ENCODE measurements around the gene ABCA7.

The ABCA7 gene

GRCh38 chr19:1039646-1040475, at the start of gene ABCA7:
TSS of gene ABCA7 (plus strand) at chr19:1040107. CDS start at chr19:1041362, 1,255 bp downstream.
- Histone ChIP-seq H3K27ac (ENCODE audit: low read depth, low read length) (peak within 1 kb of the TSS; percentile 99), H3K4me3 (ENCODE audit: low read length) (peak within 1 kb of the TSS; percentile 90), H4K20me1 (ENCODE audit: control insufficient read depth, insufficient read depth, low read depth, low read length) (peaks cover 4% of the 10 kb centered on the region; the same call in 1 of the 2 replicates), H3K4me1 (ENCODE audit: control insufficient read depth, low read length) (peaks cover 52% of the 10 kb centered on the region), H3F3A (ENCODE audit: control insufficient read depth, insufficient read depth) (peaks cover 30% of the 10 kb centered on the region), H3K9me2 (replicated peaks; ENCODE audit: control insufficient read depth, low read length) (no peaks in the 10 kb centered on the region), H3K79me2 (ENCODE audit: control insufficient read depth, low read length) (peaks cover 16% of the 10 kb centered on the region), H3K36me3 (ENCODE audit: control insufficient read depth, low read length) (peaks cover 46% of the 10 kb centered on the region), H3K9me3 (ENCODE audit: control insufficient read depth, insufficient read depth, low read length) (no peaks in the 10 kb centered on the region), H3K4me2 (ENCODE audit: low read length) (peak within 1 kb of the TSS; percentile 89), H3K27me3 (ENCODE audit: control insufficient read depth, low read length) (no peaks in the 10 kb centered on the region)
- TF ChIP-seq EZH2phosphoT487 (IDR thresholded peaks at IDR 0.05; ENCODE audit: borderline replicate concordance, low read length) (no peak), CTCF (IDR thresholded peaks at IDR 0.05; ENCODE audit: low read depth, low read length, poor library complexity, severe bottlenecking) (no peak)

- no peak for TF ChIP-seq EZH2phosphoT487 (IDR thresholded peaks at IDR 0.05; ENCODE audit: borderline replicate concordance, low read length)
- no peak for TF ChIP-seq CTCF (IDR thresholded peaks at IDR 0.05; ENCODE audit: low read depth, low read length, poor library complexity, severe bottlenecking)
- Histone ChIP-seq H3K9me3 (ENCODE audit: control insufficient read depth, insufficient read depth, low read length) (peaks cover 4% of the 10 kb centered on the region; the same call in 1 of the 2 replicates), H3K4me3 (ENCODE audit: low read length) (no peak overlapping the region), H3K4me1 (ENCODE audit: control insufficient read depth, low read length) (peaks cover 4% of the 10 kb centered on the region), H3K27me3 (ENCODE audit: control insufficient read depth, low read length) (no peaks in the 10 kb centered on the region), H3K27ac (ENCODE audit: low read depth, low read length) (no peak overlapping the region), H3K79me2 (ENCODE audit: control insufficient read depth, low read length) (peaks cover 7% of the 10 kb centered on the region), H3K36me3 (ENCODE audit: control insufficient read depth, low read length) (peaks cover 65% of the 10 kb centered on the region), H4K20me1 (ENCODE audit: control insufficient read depth, insufficient read depth, low read depth, low read length) (no peaks in the 10 kb centered on the region), H3F3A (ENCODE audit: control insufficient read depth, insufficient read depth) (no peaks in the 10 kb centered on the region; the same call in 1 of the 2 replicates), H3K9me2 (replicated peaks; ENCODE audit: control insufficient read depth, low read length) (no peaks in the 10 kb centered on the region), H3K4me2 (ENCODE audit: low read length) (no peak overlapping the region)
These were observed 49.8 kb upstream of the ABCA7 start for GRCh38 chr19:990119-990571.

GRCh38 chr19:990746-991145, 49.2 kb upstream of the ABCA7 start:
- no peak overlapping the region for H3K4me3 ChIP-seq (ENCODE audit: low read length)
- no peak overlapping the region for H3K27ac ChIP-seq (ENCODE audit: low read depth, low read length)
- H4K20me1 ChIP-seq (ENCODE audit: control insufficient read depth, insufficient read depth, low read depth, low read length) = no peaks in the 10 kb centered on the region
- TF ChIP-seq EZH2phosphoT487 (IDR thresholded peaks at IDR 0.05; ENCODE audit: borderline replicate concordance, low read length) (no peak), CTCF (IDR thresholded peaks at IDR 0.05; ENCODE audit: low read depth, low read length, poor library complexity, severe bottlenecking) (no peak)
- peaks cover 4% of the 10 kb centered on the region; the same call in 1 of the 2 replicates for H3K9me3 ChIP-seq (ENCODE audit: control insufficient read depth, insufficient read depth, low read length)
- H3K4me2 ChIP-seq (ENCODE audit: low read length) = no peak overlapping the region
- H3K79me2 ChIP-seq (ENCODE audit: control insufficient read depth, low read length) = peaks cover under 1% of the 10 kb centered on the region; the same call in 1 of the 2 replicates
- H3K4me1 ChIP-seq (ENCODE audit: control insufficient read depth, low read length) = no peaks in the 10 kb centered on the region
- H3K9me2 ChIP-seq (replicated peaks; ENCODE audit: control insufficient read depth, low read length) = no peaks in the 10 kb centered on the region
- H3K27me3 ChIP-seq (ENCODE audit: control insufficient read depth, low read length) = peaks cover 1% of the 10 kb centered on the region
- H3F3A ChIP-seq (ENCODE audit: control insufficient read depth, insufficient read depth) = no peaks in the 10 kb centered on the region; the same call in 1 of the 2 replicates
- peaks cover 63% of the 10 kb centered on the region for H3K36me3 ChIP-seq (ENCODE audit: control insufficient read depth, low read length)

Data from DOHH2 (cell line).